Mesenteric fat pad (tissue), 1 donor: Measurements from ENCODE around the gene ELF1. TPM values are rescaled to one million over a fixed set of nuclear protein-coding genes. Genes with fewer than 3 reads are reported as not detected.

Source experiments
- DNase-seq: peaks from one replicate; pipeline ENCODE4 v3.0.0-alpha.2; 2020; ENCODE audit warnings: low spot score
- total RNA-seq: library from RNA; stranded (reverse); fragmentation: NEBNext Ultra II Directional; extraction: Animal tissue kit (Norgen Biotek cat#: 25700); gene quantifications from one replicate; pipeline ENCODE4 v1.2.1, GENCODE V29; 2021
- donor health status: DM: yes; HTN: yes; CAD: no.

The ELF1 gene
- total RNA-seq, 1 donor from 2014 or later: 74.2 TPM

DNA sequence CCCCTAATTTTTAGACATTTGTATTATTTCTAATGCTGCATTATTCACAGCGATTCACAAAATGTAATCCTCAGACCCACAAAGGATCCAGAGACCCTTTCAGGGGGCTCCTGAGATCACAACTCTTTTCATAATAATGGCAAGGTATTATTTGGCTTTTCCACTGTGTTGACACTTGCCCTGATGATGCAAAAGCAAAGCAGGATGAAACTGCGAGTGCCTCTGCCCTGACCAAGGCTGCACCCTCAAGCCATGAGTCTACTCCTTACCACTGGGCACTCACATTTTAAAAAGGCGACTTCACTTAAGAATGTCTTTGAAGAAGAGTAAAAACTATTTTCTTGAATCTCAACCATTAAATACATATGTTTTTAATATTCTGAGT is 11.4 kb downstream of the ELF1 start:
- DNase-seq: no peak

- DNase-seq: no peak
Observed at GRCh38 chr13:41006978-41007743, 12.0 kb downstream of the ELF1 start.

DNA sequence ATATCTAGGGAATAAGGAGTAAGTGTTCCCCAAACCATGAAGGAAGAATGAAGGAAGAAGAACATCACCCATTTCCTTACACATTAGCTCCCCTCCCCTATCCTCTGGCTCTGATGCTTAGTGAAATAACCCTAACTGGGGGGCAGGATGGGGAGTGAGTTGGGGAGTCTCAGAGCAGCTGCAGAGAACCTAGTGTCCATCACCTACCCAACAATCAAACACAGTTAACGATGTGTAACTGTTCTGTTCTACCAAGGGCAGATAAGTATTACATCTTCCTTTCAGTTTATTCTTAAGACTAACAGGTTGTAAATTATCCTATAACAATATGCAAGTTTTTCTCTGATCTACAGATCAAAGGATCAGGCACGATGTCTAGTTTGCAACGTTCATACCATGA is 12.8 kb downstream of the ELF1 start:
- no peak for DNase-seq

DNA sequence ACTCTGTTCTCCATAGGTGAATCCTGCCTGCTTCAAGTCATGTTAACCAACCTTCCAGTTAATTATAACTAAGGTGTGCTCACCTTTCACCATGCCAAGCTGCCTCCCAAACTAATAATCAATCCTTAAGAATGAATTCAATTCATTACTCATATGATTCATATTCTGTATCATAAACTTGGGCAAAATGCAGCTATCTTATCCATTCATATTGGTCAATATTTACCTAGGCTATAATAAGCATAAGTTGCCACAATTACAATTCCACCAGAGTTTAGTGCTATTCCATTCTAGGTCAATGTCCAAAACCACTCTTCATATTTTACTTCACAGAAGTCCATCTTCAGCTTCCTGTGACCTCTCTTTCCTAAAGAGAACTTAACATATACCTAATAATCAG is 13.4 kb downstream of the ELF1 start:
- DNase-seq: no peak

DNA sequence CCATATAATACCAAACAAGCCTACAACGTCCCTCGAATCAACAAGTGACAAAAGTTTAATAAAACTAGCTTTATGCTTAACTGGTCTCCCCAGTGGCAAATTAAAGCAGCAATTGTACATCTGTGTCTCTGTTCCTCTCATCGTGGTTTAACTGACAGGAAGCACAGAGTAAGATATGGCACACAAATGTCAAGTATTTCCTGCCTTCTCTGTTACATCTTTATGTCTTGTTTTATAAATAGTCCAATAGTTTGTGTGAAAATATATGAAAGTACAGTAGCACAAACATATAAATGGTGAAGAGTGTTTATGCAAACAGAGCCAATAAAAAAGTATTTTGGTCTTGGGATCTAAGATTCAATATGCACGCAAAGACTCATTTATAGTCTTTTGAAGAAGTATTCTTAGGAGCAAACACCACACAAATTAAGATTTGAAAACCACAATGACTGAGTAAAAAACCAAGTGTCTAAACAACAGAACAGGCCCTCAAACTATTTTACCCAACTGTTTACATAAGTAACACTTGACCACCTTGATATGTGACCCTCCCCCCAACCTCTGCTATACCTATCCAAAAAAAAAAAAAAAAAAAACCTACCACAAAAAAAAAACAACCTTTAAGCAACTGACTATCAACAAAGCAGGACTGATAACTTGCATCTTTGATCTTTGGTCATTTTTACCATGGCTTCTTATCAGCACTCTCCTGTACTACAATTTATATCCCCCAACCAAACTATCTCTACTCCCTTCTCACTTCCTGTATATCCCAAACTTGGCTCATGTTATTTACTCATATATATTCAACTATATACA is 14.0 kb downstream of the ELF1 start:
- DNase-seq: no peak

DNA sequence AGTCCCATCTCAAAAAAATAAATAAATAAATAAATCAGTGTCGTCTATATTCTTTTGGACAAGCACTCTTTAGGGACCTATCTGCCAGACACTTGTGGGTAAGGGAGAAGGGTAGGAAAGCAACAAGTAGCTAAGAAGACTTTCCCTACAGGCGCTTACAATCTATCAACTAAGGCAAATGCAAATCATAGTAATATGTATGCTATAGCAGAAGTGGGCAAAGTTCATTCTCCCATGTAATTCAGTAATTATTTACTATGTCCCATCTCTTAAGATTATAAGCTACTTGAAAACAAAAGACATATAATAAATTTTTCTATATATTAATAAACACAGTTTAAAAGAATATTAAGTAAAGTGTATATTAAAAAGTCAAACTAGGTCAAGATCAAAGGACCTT is 16.5 kb downstream of the ELF1 start:
- no peak for DNase-seq

DNA sequence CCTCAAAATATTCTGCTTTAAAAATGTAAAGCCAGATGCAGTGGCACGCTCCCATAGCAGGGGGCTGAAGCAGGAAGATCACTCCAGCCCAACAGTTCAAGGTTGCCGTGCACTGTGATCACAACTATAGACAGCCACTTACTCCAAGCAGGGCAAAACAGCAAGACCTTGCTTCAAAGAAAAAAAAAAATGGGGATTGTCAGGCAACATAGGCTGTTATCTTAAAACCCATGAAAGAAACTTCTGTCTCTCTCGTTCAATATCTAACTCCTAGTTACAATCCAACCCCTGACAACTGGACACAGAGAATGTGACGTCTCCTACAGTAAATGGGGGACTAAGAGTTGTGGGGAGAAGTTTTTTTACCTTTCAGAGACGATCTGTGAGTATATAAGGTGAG is 17.4 kb downstream of the ELF1 start:
- no peak for DNase-seq

GRCh38 chr13:40999416-40999815 is 19.7 kb downstream of the ELF1 start:
- DNase-seq: no peak

DNA sequence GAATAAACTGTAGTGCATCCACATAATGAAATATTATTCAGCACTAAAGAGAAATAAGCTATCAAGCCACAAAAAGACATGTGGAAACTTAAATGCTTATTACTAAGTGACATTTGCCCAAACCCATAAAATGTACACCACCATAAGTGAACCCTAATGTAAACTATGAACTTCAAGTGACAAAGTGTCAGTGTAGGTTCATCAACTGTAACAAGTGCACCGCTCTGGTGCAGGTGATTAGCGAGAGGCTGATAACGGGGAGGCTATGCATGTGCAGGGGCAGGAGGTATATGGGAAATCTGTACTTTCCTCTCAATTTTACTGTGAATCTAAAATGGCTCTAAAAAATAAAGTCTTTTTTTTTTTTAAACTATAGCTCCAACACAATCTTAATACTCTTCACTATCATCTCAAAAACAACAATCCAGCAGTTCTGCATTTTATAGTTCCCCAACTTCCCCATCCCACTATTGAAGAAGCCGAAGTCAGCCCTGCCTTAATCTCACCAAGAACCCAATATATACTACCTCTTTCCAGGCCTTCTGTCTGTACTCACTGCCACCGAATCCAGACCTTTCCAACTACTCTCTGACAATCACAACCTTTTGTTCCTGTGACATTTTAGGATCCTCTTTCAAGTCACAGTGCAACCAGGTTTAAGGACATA is 22.6 kb downstream of the ELF1 start:
- DNase-seq: no peak

DNA sequence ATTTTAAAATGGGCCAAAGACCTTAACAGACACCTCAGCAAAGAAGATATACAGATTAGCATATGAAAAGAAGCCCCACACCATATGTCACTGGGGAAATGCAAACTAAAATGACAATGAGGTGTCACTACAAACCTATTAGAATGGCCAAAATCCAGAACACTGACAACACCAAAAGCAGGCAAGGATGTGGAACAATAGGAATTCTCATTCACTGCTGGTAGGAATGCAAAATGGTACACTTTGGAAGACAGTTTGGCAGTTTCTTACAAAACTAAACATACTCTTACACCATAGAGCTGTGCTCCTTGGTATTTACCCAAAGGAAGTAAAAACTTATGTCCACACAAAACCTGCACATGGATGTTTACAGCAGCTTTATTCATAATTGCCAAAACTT is 23.1 kb downstream of the ELF1 start:
- no peak for DNase-seq

- no peak for DNase-seq
Observed at GRCh38 chr13:40994581-40995230, 24.4 kb downstream of the ELF1 start.

- DNase-seq: no peak
Observed at GRCh38 chr13:40993987-40994386, 25.1 kb downstream of the ELF1 start.

GRCh38 chr13:40992678-40993518 is 26.2 kb downstream of the ELF1 start:
- DNase-seq: no peak

GRCh38 chr13:40987606-40988280 is 31.4 kb downstream of the ELF1 start:
- DNase-seq: no peak

- no peak for DNase-seq
Observed at GRCh38 chr13:40986101-40986856, 32.8 kb downstream of the ELF1 start.

GRCh38 chr13:40985381-40986100 is 33.6 kb downstream of the ELF1 start:
- no peak for DNase-seq

GRCh38 chr13:40984668-40985366 is 34.3 kb downstream of the ELF1 start:
- no peak for DNase-seq
